Measurements from ENCODE around the gene PCSK6. TPM values are rescaled to one million over a fixed set of nuclear protein-coding genes. Genes with fewer than 3 reads are reported as not detected.

PCSK6 gene
- total and polyA plus RNA-seq, 2 of the 8 experiments (the other 6 are each of a cell fraction or from before 2014, with no cell fraction given): 1.9 to 4.0 TPM

- H3K79me2 ChIP-seq (ENCODE audit: control insufficient read depth in 1 of 2, insufficient read depth in 2 of 2, low read length in 2 of 2): no peaks in the 10 kb centered on the region
- no peak overlapping the region for H3K4me2 ChIP-seq (ENCODE audit: insufficient read depth in 1 of 2, low read depth in 2 of 2, low read length in 2 of 2)
- H3K4ac ChIP-seq (replicated peaks; ENCODE audit: insufficient read length, low read depth, low read length): no peak overlapping the region
- no peaks in the 10 kb centered on the region for H4K20me1 ChIP-seq (replicated peaks in 1 of 2; ENCODE audit: control insufficient read depth in 1 of 2, insufficient read depth in 2 of 2, low read length in 2 of 2)
- no peak for TF ChIP-seq CHD2 (IDR thresholded peaks at IDR 0.05; ENCODE audit: low read length)
- TF ChIP-seq POLR2AphosphoS5 (IDR thresholded peaks at IDR 0.05; ENCODE audit: low read depth, low read length): no peak
- no peak for TF ChIP-seq SIN3A (conservative IDR thresholded peaks at IDR 0.05 in 1 of 2, IDR thresholded peaks at IDR 0.05 in 1 of 2; ENCODE audit: low read depth in 1 of 2, low read length in 2 of 2)
- TF ChIP-seq TBP (IDR thresholded peaks at IDR 0.05; ENCODE audit: low read depth, low read length): no peak
- no peak for TF ChIP-seq RNF2 (IDR thresholded peaks at IDR 0.05; ENCODE audit: borderline replicate concordance, low read depth, low read length, missing control alignments, poor library complexity, severe bottlenecking)
- TF ChIP-seq GABPA (IDR thresholded peaks at IDR 0.05; ENCODE audit: borderline replicate concordance, insufficient read depth, low read length): no peak
- FAIRE-seq: no peak
- DNase-seq (ENCODE audit: low read depth in 1 of 2, low spot score in 2 of 2): no peak
- no peak overlapping the region for H3K9ac ChIP-seq (replicated peaks in 1 of 4; ENCODE audit: extremely low read depth in 1 of 4, low read depth in 3 of 4, low read length in 3 of 4)
- ChIA-PET CTCF (ENCODE audit: partially characterized antibody) (interaction anchor here (0.7 to 1.6 kb wide), 4 partner anchors 8 to 104 kb away, joined by 3 to 6 read pairs (median 4); no protein-coding TSS in a partner anchor), POLR2A (ENCODE audit: partially characterized antibody) (interaction anchor here (0.6 to 0.8 kb wide), 2 partner anchors 40 to 249 kb away, joined by 3 read pairs; no protein-coding TSS in a partner anchor)
- H3K36me3 ChIP-seq (ENCODE audit: control insufficient read depth in 2 of 4, insufficient read depth in 4 of 4, low read length in 3 of 4): no peaks in the 10 kb centered on the region
- no peak overlapping the region for H2AK5ac ChIP-seq (ENCODE audit: low read depth, low read length)
- 88% methylated on average over 2 of the region's 2 CpGs; no CpG with 5 or more reads in 1 of the 2 experiments for WGBS, 2 experiments (ENCODE audit: extremely low coverage in 1 of 2, insufficient coverage in 1 of 2, insufficient read length in 1 of 2, insufficient replicate concordance in 2 of 2, low coverage in 1 of 2, low lambda C conversion rate in 2 of 2, missing lambda C conversion rate in 1 of 2)
- H3K56ac ChIP-seq (replicated peaks; ENCODE audit: insufficient read length, low read depth, low read length): no peak overlapping the region
- H3K27ac ChIP-seq (ENCODE audit: low read depth, low read length): no peak overlapping the region
- H3K9me3 ChIP-seq (ENCODE audit: insufficient read depth in 2 of 2, low read depth in 1 of 2, low read length in 1 of 2): no peaks in the 10 kb centered on the region
- H3K23ac ChIP-seq (ENCODE audit: insufficient read length): no peak overlapping the region
- no peak overlapping the region for H3K14ac ChIP-seq (ENCODE audit: insufficient read length)
- H4K91ac ChIP-seq (replicated peaks; ENCODE audit: insufficient read length, low read length): no peak overlapping the region
- H2BK5ac ChIP-seq (ENCODE audit: low read depth, low read length): no peak overlapping the region
- H2AFZ ChIP-seq (ENCODE audit: low read length): no peak overlapping the region
- no peak overlapping the region for H3K18ac ChIP-seq (ENCODE audit: extremely low read depth, low read length)
- no peak overlapping the region for H4K5ac ChIP-seq (ENCODE audit: insufficient read length, low read depth, low read length)
- no peak overlapping the region for H3K4me3 ChIP-seq (ENCODE audit: extremely low read depth in 1 of 4, insufficient read depth in 2 of 4, low read depth in 3 of 4, low read length in 4 of 4)
- H3K79me1 ChIP-seq (ENCODE audit: low read depth, low read length): no peaks in the 10 kb centered on the region
- H2BK15ac ChIP-seq (ENCODE audit: low read length): no peak overlapping the region
- no peaks in the 10 kb centered on the region for H3K23me2 ChIP-seq (ENCODE audit: low read depth, low read length)
- H3K4me1 ChIP-seq (replicated peaks in 1 of 4; ENCODE audit: control insufficient read depth in 3 of 4, insufficient read depth in 4 of 4, low read length in 3 of 4): no peaks in the 10 kb centered on the region
- no peaks in the 10 kb centered on the region for H3K27me3 ChIP-seq (replicated peaks in 1 of 4; ENCODE audit: control insufficient read depth in 3 of 4, extremely low read depth in 1 of 4, insufficient read depth in 3 of 4, low read length in 3 of 4)
- no peak overlapping the region for H2BK20ac ChIP-seq (ENCODE audit: low read length)
- no peak overlapping the region for H4K8ac ChIP-seq (ENCODE audit: extremely low read depth, insufficient read depth, low read length)
- no peak overlapping the region for H2BK120ac ChIP-seq (replicated peaks; ENCODE audit: low read depth, low read length)
- no peak overlapping the region for H2BK12ac ChIP-seq (ENCODE audit: low read depth, low read length)
Observed at GRCh38 chr15:101537483-101538080, 48.1 kb upstream of the PCSK6 start.

Data from H1 (cell line).